Measurements from ENCODE around the gene LMBR1. TPM values are rescaled to one million over a fixed set of nuclear protein-coding genes. Genes with fewer than 3 reads are reported as not detected.

LMBR1 gene
- polyA plus RNA-seq, 3 donors: 45.2 to 48.0 (median 45.4) TPM

DNA sequence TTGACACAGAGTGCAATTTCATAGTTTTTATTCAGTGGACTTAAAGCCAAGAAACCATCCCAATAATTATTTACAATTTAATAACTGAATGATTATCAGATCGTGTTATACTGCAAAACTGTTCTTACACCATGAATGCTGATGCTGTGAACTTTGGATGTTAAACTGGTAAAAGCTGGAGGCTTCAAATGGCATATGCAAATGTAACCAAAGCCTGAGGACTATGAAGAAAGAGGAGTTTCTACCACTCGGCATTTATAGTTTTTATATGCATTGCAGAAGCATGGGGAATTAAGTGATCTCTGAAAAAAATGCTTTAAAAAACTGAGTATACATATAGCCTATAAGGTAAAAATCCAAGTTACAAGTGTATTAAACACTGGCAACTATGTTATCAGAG lies 210.1 kb downstream of the LMBR1 start:
- no peak for DNase-seq (ENCODE audit: extremely low read depth in 1 of 11, low read depth in 9 of 11, low spot score in 4 of 11)

DNA sequence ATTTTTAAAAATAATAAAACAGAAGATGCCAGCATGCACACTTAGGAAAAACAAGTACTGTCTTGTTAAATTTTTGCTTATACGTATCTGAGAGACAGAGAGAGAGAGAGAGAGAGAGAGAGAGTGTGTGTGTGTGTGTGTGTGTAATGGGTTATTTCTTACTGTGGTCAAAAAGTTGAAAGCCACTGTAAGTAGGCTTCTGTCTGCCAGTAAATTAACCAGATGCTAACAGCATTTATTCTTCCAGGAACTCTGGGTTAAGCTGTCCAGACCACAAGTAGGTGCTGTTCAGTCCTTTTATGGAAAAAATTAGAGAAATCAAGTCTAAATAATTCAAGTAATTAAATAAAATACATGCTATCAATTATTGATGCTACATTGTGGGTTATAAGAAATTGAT lies 212.7 kb downstream of the LMBR1 start:
- DNase-seq (ENCODE audit: extremely low read depth in 1 of 11, low read depth in 9 of 11, low spot score in 4 of 11): no peak

DNA sequence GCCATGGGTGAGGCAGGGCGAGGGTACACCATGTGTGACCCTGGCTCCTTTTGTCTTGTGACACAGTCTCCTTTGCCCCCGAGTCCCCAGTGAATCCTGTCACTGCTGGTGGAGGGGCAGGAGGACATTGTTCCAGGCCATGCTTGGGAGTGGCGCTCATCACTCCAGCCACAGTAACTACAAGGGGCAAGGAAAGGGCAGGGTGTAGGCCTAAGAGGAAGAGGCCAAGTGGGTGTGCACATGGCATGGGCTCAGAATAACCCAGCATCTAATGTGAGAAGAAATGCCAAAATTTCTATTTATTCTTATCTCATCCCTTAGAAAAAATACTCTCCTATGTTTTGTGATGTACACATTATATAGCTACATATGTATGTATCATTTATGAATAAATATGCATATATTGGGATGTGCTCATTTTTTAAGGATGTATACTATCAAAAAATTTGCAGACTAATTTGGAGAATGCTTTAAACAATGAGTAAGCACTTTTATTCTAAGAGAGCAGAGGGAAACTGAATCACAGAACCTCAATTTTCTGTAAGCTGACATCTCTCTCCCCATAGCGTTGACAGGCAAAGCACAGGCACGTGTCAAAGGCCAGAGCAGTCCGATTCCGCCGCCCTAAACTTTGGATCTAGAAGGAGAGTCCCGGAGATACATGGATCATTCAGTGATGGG lies 215.5 kb downstream of the LMBR1 start:
- DNase-seq (ENCODE audit: extremely low read depth in 1 of 11, low read depth in 9 of 11, low spot score in 4 of 11): no peak

DNA sequence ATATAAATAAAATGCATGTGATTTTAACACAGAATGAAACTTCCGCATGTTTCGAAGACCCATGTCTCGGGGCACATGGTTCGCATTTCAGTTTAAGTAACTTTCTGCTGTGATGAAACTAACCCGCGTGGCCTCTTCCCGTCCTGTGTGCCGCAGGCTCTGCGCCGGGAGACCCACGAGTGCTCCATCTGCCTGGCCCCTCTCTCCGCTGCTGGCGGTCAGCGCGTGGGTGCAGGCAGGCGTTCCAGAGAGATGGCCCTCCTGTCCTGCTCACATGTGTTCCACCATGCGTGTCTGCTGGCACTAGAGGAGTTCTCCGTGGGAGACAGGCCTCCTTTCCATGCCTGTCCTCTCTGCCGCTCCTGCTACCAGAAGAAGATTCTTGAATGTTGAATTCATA lies 216.7 kb downstream of the LMBR1 start:
- no peak for DNase-seq (ENCODE audit: extremely low read depth in 1 of 11, low read depth in 9 of 11, low spot score in 4 of 11)

DNA sequence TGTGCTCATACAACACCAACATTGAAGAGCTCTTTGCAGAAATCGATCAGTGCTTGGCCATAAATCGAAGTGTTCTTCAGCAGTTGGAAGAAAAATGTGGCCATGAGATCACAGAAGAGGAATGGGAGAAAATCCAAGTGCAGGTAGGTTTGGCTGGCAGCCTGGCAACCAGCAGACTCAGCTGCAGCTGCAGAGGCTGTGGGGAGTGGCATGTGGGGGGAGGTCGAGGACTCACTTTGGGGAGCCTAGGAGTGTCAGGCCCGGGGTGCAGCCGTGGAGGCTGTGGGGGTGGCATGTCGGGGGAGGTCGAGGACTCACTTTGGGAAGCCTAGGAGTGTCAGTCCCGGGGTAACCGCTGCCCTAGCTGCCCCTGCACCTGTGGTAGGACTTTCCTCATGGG lies 217.3 kb downstream of the LMBR1 start:
- DNase-seq (ENCODE audit: extremely low read depth in 1 of 11, low read depth in 9 of 11, low spot score in 4 of 11): no peak

DNA sequence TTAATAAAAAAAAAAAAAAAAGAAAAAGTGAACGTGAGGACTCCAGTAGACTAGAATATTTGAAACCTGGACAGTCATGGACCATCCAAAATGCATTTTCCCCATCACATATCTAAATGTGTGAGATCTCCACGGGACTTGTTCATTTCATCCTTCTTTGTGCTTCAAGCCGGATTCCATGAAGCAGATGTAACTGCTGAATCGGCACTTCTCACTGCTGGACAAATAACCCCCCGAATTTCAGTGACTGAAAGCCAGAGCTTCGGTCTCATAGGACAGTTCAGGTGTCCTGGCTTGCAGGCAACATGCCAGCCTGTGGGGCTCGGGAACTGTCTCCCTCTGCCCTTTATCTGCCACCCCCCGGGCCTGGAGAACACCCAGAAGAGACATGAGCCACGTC lies 219.1 kb downstream of the LMBR1 start:
- no peak for DNase-seq (ENCODE audit: extremely low read depth in 1 of 11, low read depth in 9 of 11, low spot score in 4 of 11)

DNA sequence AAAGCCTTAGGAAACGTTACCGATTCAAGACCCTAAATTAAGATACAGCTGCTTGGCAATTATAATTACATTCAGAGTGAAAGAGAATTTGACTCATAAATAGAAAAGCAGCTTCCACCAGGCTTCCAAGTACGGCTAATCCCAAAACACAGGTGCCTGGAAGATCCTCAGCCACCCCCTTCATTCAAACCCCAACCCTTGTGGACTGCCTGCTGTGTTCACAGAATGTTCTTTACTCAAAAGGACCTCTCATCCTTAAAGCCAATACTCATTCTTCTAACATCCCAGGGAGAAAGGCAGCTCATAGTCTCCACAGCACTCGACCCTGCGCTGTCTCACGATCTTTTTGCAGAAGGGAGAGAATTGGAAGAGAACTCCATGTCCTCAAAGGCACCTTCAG lies 219.5 kb downstream of the LMBR1 start:
- DNase-seq (ENCODE audit: extremely low read depth in 1 of 11, low read depth in 9 of 11, low spot score in 4 of 11): no peak

DNA sequence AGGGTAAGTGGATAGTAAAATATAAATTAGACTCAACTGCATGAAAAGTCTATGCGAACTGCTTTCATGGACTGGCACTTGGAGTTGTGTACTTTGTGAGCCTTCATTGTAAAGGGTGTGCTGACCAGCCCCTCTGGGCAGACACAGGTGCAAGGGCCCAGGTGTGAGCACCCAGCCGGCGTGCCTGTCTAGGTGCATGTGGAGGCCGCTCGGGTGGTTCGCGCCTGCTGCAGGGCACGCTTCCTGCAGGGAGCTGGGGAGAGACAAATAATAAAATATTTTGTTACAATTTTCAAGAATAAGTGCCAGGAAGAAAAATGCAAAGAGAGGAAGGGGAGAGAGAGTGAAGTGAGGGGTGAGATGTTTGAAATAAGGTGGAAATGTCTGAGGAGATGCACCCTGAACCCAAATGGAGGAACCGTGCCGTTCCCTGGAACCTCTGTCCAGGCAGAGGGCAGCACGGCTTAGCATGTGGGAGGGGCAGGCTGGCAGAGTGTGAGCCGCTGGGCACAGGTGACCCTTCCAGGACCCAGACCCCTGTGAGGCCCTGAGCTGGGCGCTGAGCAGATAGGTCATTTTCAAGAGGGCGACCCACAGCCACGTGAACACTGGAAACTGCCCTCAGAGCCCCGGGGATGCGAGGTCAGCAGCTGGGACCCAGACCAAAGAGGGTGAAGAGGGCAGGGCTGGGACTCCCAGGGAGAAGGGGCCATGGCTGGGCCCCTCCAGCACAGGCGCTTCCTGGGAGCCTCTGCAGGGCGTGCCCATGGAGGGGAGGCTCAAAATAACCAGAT lies 223.8 kb downstream of the LMBR1 start:
- DNase-seq (ENCODE audit: extremely low read depth in 1 of 11, low read depth in 9 of 11, low spot score in 4 of 11): no peak

DNA sequence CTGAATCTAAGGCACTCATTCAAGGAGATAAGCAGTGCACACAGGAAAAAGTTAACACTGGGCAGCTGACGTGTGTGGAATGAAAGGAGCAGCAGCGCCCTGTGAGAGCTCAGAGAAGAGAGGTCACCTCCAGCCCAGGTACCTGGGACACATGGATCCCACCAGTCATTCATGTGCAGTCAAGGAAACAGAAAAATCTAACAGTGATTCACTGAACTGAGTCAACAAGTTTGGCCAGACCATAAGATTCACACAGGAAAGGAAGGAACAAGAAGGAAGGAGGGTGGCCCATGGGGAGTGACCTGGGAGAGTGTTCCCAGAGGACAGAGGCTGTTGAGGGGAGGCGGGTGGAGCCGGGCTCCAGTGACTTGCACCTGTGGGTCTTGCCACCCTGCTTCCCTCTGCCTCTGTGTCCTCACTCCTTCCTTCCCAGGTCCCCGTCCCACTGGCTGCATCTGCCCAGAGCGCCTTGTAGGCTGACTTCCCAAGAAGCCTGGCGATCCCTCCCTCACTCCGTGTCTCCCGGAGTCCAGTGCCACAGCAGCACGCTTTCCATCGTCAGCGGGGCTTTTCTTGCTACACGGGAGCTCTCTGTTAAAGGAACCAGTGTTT lies 224.7 kb downstream of the LMBR1 start:
- DNase-seq (ENCODE audit: extremely low read depth in 1 of 11, low read depth in 9 of 11, low spot score in 4 of 11): no peak

DNA sequence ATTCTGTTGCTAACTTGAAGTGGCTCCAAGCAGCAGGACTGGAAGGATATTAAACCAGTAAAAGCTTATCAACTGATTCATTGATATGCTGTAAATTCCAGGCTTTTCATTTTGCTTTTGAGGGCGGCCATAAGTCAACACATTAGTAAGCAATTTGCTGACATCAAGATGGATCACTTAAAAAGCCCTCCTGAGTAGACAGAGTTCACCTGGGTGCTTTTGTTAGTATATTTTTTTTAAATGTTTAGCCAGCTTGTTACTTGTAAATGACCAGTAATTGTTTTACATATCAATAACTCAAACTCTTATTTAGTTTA lies 225.9 kb downstream of the LMBR1 start:
- DNase-seq (ENCODE audit: extremely low read depth in 1 of 11, low read depth in 9 of 11, low spot score in 4 of 11): no peak

DNA sequence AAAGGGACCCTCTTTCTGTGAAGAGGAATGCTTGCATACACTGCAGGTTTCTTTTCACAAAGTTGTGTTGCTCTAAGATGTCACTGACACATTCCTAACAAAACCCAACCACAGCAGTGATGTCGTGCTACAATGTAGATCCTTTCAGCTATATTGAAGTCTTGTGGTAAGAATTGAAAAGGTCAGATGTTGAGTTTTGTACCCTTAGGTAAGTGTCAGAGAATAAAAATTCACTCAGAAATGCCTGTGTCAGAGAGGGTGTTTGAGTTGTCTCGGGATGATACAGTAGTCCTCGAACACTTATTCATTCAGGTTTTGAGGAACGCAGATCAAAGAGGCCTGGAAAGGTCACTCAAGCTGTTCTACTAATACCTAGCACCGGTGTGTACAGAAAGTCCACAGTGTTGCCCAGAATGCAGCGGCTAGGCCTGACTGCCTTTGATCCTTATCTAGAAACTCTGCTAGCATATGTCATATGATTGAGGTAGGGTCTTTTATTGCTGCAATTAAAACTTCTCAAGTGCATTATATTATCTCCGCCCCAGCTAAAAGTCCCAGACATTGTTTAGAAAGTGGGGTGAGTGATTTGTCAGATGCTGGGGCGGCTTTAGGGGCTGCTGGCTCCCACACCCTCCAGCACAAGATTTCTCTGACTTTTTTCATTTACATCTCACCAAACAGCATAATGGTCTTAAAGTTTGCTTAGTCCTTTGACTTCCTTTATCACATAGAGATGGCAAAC lies 226.4 kb downstream of the LMBR1 start:
- DNase-seq (ENCODE audit: extremely low read depth in 1 of 11, low read depth in 9 of 11, low spot score in 4 of 11): no peak

DNA sequence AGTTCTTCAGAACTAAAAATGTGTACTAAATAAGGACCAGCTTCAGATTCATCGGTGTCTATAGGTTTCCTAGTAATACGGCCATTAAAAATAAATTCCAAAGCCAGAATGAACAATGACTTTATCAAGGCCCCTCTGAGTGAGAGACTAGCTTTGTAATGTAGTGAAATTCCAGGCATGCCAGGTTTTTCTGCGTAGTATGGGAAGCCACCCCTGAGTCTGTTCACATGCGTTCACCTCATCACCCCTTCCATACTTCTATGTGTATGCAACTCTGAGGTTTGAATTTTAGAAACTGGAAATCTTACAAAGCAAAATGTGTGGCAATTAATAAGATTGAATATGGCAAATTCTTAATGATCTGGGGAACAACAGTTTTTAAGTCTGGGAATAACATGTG lies 227.9 kb downstream of the LMBR1 start:
- no peak for DNase-seq (ENCODE audit: extremely low read depth in 1 of 11, low read depth in 9 of 11, low spot score in 4 of 11)

DNA sequence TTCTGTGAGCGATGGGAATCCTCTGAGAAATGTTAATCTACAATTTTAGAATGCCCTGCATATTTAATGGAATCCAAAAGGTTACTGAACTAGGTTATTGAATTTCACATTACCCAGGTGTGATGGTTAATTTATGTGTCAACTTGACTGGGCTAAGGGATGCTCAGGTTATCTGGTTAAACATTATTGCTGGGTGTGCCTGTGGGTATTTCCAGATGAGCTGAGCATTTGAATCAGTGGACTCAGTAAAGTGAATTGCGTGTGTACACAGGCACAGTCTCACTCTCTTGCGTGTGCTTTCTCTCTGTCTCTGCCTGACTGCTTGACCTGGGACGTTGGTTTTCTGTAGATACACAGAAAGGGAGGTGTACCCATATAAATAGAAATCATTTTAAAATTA lies 230.7 kb downstream of the LMBR1 start:
- no peak for DNase-seq (ENCODE audit: extremely low read depth in 1 of 11, low read depth in 9 of 11, low spot score in 4 of 11)

DNA sequence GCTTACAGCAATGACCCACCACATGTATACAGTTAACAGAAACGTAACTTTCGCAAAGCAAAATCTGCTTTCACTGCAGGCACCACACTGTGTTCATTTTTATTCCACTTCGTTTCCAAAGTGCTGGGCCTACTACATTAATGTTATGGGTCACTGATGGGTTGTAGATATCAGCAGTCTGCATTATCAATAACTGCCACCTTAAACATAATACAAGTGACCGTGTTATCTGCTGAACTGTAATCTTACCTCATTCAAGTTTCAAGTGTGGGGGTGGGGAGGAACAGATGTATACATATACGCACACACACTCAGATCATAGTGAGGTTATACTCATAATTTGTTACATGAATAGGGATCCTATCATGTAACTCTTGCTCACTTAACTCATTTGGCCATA lies 231.3 kb downstream of the LMBR1 start:
- DNase-seq (ENCODE audit: extremely low read depth in 1 of 11, low read depth in 9 of 11, low spot score in 4 of 11): no peak

DNA sequence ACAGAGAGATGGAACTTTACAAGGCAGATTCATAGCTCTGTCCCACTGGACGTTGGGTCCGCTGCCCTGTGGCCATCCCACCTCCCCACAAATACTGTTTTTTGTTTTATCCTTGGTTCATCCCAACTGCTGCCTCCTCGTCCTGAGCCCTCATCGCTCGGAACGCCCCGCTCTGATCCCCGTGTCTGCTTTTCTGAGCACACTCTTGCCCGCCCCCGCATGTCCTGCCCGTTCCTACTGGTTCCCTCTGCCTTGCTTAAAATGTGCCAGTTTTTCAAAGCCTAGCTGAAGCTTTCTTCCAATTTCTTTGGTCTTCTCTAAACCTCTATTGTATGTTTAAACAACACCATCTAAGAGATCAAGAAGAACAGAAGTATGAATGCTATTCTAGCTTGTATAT lies 233.0 kb downstream of the LMBR1 start:
- no peak for DNase-seq (ENCODE audit: extremely low read depth in 1 of 11, low read depth in 9 of 11, low spot score in 4 of 11)

DNA sequence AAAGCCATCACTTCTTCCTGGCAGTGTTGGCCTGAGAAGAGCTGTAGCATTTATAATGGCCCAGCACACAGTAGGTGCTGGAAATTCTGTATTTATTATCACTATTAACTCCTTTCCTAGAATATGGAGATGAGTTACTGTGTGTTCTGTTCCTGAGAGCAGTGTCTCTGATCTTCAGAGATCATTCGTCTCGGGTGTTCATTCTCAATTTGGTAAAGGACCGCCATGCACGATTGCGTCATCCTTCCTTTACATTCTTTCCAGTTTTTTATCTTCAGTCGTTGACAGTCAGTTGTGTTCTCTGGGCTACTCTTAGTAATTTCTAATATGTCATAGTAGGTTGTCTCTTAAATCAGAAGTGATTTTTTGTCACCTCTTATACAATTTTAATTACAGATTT lies 233.8 kb downstream of the LMBR1 start:
- DNase-seq (ENCODE audit: extremely low read depth in 1 of 11, low read depth in 9 of 11, low spot score in 4 of 11): no peak

DNA sequence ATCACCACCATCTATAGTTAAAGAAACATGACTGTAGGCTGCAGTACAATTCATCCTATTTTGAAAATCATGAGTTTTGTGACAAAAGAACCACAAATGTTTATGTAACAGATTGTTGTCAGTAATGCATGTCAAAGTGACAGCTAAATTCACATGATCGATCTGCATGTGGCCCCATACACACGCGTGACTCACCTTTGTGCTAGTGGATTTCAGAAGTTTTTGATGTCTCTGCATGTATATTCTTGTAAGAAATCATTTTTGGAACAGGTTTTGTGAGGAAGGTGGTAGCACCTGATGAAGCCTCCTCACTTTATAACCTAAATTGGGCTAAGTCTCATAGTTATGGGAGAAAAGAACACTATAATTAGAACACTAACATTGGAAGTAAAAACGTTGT lies 235.3 kb downstream of the LMBR1 start:
- no peak for DNase-seq (ENCODE audit: extremely low read depth in 1 of 11, low read depth in 9 of 11, low spot score in 4 of 11)

DNA sequence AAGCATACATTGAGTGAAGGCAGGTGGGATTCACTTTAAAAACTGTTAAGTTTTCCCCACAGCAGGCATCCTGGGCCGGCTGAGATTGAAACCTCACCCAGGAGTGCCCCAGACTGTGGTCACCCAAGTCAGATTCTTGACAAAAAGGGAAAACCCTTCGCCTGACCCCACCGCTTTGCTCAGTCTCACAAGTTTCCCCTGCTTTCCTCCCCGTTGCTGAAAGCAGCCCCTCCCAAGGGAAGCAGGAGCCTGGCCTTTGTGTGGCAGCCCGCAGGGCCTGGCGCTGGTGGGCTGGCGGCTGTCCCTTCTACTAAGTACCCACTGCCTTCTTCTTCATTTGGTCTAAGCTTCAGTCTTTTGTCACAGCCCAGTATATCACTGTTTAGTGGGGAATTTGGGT lies 236.4 kb downstream of the LMBR1 start:
- no peak for DNase-seq (ENCODE audit: extremely low read depth in 1 of 11, low read depth in 9 of 11, low spot score in 4 of 11)

DNA sequence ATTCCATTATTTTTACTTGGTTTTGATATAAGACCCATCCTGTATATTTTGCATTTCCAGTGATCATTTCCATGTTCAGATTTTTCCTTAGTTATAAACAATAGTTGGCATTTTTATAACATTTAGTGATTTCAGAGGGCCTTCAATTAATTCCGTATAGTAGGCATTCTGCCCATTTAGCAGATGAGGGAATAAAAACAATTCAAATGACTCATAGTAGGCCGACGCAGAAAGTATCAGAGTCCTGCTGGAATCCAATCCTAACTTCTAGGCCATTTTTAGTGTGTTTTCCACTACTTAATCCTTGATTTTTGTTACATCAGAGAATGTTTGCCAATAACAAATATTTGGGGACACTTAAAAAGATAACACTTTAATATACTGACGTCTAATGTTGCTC lies 237.0 kb downstream of the LMBR1 start:
- no peak for DNase-seq (ENCODE audit: extremely low read depth in 1 of 11, low read depth in 9 of 11, low spot score in 4 of 11)

DNA sequence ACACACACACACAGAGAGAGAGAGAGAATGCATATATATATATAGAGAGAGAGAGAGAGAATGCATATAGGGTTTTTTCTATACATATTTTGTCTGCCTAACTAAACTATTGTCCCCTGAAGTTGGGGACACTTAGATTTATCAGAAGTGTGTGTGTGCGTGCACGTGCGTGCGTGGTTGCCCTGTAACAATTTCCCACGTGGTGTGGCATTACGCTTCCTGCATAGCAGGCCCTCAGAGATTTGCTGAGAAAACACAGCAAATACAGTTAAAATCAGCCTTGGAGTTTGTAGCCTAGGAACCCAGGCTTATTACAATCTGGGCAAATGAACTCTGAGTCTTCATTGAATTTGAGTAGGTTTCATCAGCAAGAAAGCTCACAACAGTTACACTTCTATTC lies 237.7 kb downstream of the LMBR1 start:
- no peak for DNase-seq (ENCODE audit: extremely low read depth in 1 of 11, low read depth in 9 of 11, low spot score in 4 of 11)
